ENCODE results near the gene NFATC1.

NFATC1 gene

GRCh38 chr18:79519751-79520477, 124.2 kb downstream of the NFATC1 start:
- Histone ChIP-seq H3K4me2 (ENCODE audit: insufficient read depth, low read length) (no peak overlapping the region), H3K27ac (ENCODE audit: low read length) (no peak overlapping the region), H3K36me3 (ENCODE audit: insufficient read depth, low read length) (no peaks in the 10 kb centered on the region), H2AFZ (ENCODE audit: low read depth, low read length) (no peak overlapping the region), H3K79me2 (ENCODE audit: insufficient read depth, low read length) (no peaks in the 10 kb centered on the region), H3K9ac (ENCODE audit: low read depth, low read length) (no peak overlapping the region), H3K4me1 (ENCODE audit: insufficient read depth, low read length) (peaks cover 36% of the 10 kb centered on the region), H3K27me3 (ENCODE audit: insufficient read depth, low read length, poor library complexity) (no peaks in the 10 kb centered on the region), H3K4me3 (ENCODE audit: low read depth in 1 of 2, low read length in 2 of 2) (no peak overlapping the region), H3K9me3 (ENCODE audit: insufficient read depth, low read length, severe bottlenecking) (no peaks in the 10 kb centered on the region), H4K20me1 (ENCODE audit: insufficient read depth, low read length) (no peaks in the 10 kb centered on the region)
- no peak for TF ChIP-seq CTCF (IDR thresholded peaks at IDR 0.05; ENCODE audit: borderline replicate concordance, extremely low read depth, low read length, poor library complexity, severe bottlenecking)
- TF ChIP-seq EZH2 (IDR thresholded peaks at IDR 0.05; ENCODE audit: borderline replicate concordance, low read depth, low read length, severe bottlenecking), result no peak
- DNase-seq (no peak), ATAC-seq (ENCODE audit: insufficient read depth, low read depth) (no peak)

GRCh38 chr18:79520478-79521390, 125.0 kb downstream of the NFATC1 start:
- no peak for ATAC-seq (ENCODE audit: insufficient read depth, low read depth)

GRCh38 chr18:79521416-79522205, 125.9 kb downstream of the NFATC1 start:
- peaks cover 36% of the 10 kb centered on the region for H3K4me1 ChIP-seq (ENCODE audit: insufficient read depth, low read length)
- DNase-seq, result no peak
- peak overlapping the region; percentile 48; the same call in 1 of the 2 replicates for H3K9ac ChIP-seq (ENCODE audit: low read depth, low read length)
- no peak overlapping the region for H3K4me3 ChIP-seq (ENCODE audit: low read depth in 1 of 2, low read length in 2 of 2)
- no peak overlapping the region for H2AFZ ChIP-seq (ENCODE audit: low read depth, low read length)
- TF ChIP-seq CTCF (IDR thresholded peaks at IDR 0.05; ENCODE audit: borderline replicate concordance, extremely low read depth, low read length, poor library complexity, severe bottlenecking) (no peak), EZH2 (IDR thresholded peaks at IDR 0.05; ENCODE audit: borderline replicate concordance, low read depth, low read length, severe bottlenecking) (no peak)
- H4K20me1 ChIP-seq (ENCODE audit: insufficient read depth, low read length), result no peaks in the 10 kb centered on the region
- peak overlapping the region; percentile 47 for H3K4me2 ChIP-seq (ENCODE audit: insufficient read depth, low read length)
- H3K9me3 ChIP-seq (ENCODE audit: insufficient read depth, low read length, severe bottlenecking), result no peaks in the 10 kb centered on the region
- no peaks in the 10 kb centered on the region for H3K27me3 ChIP-seq (ENCODE audit: insufficient read depth, low read length, poor library complexity)
- peak overlapping the region; percentile 89 for H3K27ac ChIP-seq (ENCODE audit: low read length)
- no peak for ATAC-seq (ENCODE audit: insufficient read depth, low read depth)
- H3K36me3 ChIP-seq (ENCODE audit: insufficient read depth, low read length), result no peaks in the 10 kb centered on the region
- no peaks in the 10 kb centered on the region for H3K79me2 ChIP-seq (ENCODE audit: insufficient read depth, low read length)

More at GRCh38 chr18:79520478-79521390, 125.0 kb downstream of the NFATC1 start:
- Histone ChIP-seq H3K27ac (ENCODE audit: low read length) (no peak overlapping the region), H3K4me1 (ENCODE audit: insufficient read depth, low read length) (peaks cover 36% of the 10 kb centered on the region), H3K9ac (ENCODE audit: low read depth, low read length) (no peak overlapping the region), H3K9me3 (ENCODE audit: insufficient read depth, low read length, severe bottlenecking) (no peaks in the 10 kb centered on the region), H3K36me3 (ENCODE audit: insufficient read depth, low read length) (no peaks in the 10 kb centered on the region), H3K79me2 (ENCODE audit: insufficient read depth, low read length) (no peaks in the 10 kb centered on the region), H3K4me3 (ENCODE audit: low read depth in 1 of 2, low read length in 2 of 2) (no peak overlapping the region), H4K20me1 (ENCODE audit: insufficient read depth, low read length) (no peaks in the 10 kb centered on the region), H3K4me2 (ENCODE audit: insufficient read depth, low read length) (no peak overlapping the region), H2AFZ (ENCODE audit: low read depth, low read length) (no peak overlapping the region), H3K27me3 (ENCODE audit: insufficient read depth, low read length, poor library complexity) (no peaks in the 10 kb centered on the region)
- TF ChIP-seq EZH2 (IDR thresholded peaks at IDR 0.05; ENCODE audit: borderline replicate concordance, low read depth, low read length, severe bottlenecking) (no peak), CTCF (IDR thresholded peaks at IDR 0.05; ENCODE audit: borderline replicate concordance, extremely low read depth, low read length, poor library complexity, severe bottlenecking) (no peak)
- no peak for DNase-seq

Data from DND-41 (cell line).